ENCODE measurements around the gene PPP1R14D.

Gene PPP1R14D

DNA sequence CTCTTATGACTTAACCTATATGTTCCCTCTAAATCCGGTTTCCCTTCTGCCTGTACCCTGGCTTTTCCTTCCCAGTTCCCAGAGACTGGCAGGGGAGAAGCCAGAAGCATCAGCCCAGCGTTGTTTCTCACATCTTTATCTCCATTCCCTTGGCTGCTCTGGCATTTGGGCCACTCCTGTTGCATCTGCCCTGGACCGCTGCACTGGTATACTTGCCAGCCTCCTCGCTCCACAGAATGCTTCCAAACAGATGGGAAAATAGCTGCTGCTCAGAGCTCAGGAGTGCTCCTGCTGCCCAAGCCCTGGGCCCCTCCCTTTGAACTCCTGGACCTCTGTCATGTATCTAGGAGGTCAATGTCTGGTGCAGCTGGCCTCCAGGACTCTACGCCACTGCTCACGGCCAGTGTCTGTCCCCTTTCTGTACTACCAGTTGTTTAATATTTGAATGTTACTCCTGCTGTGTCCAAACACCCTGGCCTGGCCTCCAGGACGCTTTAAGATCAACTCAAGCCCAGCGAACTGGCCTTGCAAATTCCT, 22.1 kb upstream of the PPP1R14D start:
- no peak for FAIRE-seq

GRCh38 chr15:40847223-40847961, 18.9 kb upstream of the PPP1R14D start:
- FAIRE-seq = no peak

GRCh38 chr15:40846841-40847222, 18.3 kb upstream of the PPP1R14D start:
- FAIRE-seq = no peak

GRCh38 chr15:40845511-40846284, 17.2 kb upstream of the PPP1R14D start:
- no peak for FAIRE-seq

DNA sequence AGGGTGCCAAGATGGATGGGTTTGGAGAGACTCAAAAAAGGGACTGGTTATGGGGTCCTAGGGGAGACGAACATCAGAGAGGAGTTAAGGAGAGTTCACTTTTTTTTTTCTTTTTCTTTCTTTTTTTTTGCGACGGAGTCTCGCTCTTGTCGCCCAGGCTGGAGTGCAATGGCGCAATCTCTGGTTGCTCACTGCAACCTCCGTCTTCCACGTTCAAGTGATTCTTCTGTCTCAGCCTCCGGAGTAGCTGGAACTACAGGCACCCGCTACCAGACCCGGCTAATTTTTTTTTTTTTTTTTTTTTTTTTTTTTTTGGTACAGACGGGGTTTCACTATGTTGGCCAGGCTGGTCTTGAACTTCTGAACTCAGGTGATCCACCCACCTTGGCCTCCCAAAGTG, 16.5 kb upstream of the PPP1R14D start:
- no peak for FAIRE-seq

DNA sequence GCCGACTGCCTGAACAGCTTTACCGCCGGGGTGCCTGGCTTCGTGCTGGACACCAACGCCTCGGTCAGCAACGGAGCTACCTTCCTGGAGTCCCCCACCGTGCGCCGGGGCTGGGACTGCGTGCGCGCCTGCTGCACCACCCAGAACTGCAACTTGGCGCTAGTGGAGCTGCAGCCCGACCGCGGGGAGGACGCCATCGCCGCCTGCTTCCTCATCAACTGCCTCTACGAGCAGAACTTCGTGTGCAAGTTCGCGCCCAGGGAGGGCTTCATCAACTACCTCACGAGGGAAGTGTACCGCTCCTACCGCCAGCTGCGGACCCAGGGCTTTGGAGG, 16.2 kb upstream of the PPP1R14D start:
- FAIRE-seq = no peak

DNA sequence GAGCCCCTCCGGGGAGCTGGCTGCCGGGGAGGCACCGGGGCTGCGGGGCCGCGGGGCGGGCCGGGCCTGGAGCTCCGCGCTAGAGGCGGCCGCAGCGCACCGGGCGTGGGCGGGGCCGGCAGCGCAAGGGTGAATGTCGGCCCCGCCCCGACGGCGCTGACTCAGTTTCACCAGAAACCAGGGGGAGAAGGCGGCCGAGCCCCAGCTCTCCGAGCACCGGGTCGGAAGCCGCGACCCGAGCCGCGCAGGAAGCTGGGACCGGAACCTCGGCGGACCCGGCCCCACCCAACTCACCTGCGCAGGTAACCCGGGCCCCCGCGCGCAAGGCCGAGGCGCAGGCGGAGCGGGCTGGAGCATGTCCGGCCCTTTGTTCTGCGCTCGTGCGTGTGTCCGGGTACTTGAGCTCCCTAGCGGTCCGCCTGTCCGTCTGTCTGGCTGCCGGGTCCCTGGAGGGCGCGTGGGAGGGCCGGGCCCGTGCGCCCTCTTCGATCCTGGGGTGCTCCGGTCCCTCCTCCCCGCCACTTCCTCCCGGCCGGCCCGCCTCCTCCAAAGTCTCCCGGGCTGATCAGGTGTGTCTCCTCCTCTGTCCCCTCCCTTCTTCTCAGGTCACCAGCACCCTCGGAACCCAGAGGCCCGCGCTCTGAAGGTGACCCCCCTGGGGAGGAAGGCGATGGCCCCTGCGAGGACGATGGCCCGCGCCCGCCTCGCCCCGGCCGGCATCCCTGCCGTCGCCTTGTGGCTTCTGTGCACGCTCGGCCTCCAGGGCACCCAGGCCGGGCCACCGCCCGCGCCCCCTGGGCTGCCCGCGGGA, 15.6 kb upstream of the PPP1R14D start, which contains the start of gene SPINT1:
SPINT1 (plus strand) TSS at position 164 of the 811 bp plus-strand sequence; CDS start at position 671, 507 bp downstream.
- no peak for FAIRE-seq

GRCh38 chr15:40843261-40843884, 14.9 kb upstream of the PPP1R14D start:
- no peak for FAIRE-seq

DNA sequence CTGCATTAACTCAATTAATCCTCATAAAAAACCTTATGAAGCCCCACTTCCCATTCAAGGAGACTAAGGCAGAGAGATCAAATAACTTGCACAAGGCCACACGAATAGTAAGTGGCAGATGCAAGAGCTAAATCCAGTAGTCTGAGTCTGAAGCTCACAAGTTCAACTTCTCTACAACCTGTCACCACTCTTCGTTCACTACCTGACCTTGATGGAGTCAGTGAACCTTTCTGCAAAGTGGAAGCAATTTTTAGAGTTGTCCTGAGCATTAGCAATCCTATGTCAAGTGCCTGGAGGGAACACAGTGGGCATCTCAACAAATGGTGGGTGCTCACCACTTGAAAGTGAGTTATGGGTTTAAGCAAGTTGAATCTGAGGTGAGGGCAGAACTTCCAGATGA, 13.2 kb upstream of the PPP1R14D start:
- FAIRE-seq = no peak

DNA sequence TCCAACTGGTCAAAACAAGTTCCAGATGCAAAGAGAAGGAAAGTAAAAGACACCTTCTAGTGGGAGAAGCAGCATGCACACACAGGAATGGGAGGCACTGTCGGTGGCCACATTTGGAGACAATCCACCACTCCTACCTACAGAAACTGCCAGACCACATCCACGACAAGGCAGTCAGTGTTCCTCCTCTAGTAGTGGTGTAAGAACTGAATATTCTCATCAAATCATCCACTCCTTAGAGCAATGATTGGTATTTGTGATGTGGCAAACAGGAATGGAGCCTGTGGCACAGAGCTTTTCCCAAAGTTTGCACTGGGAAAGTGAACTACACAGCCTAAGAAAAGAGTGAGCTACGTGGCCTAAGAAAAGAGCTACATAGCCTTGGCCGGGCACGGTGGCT, 10.2 kb upstream of the PPP1R14D start:
- no peak for FAIRE-seq

DNA sequence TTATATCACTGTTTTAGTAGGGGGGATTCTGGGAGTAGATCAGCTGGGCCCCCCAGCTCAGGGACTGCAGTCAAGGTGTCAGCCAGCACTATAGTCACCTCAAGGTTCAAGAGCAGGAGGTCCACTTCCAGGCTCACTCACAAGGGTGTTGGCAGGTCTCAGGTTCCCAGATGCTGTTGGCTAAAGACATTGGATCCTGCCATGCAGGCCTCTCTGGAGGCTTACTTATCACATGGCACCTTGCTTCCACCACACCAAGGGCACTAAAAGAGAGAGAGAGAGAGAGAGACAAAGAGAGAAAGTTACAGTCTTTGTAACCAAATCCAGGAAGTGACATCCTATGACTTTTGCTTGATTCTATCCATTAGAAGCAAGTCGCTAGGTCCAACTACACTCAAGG, 7.5 kb upstream of the PPP1R14D start:
- no peak for FAIRE-seq

DNA sequence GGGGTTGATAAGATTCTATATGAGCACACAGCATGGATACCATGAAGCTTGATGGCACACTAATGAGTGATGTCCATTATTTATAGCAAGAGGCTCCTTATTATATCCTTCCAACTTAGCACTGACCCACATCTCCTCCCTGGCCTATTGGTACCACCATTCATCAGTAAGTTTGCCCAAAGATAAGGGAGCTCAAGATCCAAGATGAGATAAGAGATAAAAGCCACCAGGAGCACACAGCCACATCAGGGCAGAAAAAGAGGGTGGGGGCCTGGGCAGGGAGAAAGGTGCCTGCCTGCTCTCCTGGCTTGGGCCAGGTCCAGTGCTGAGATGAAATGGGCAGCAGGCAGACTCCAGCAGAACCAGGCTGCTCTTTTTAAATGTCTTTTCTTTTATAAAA, 4.4 kb upstream of the PPP1R14D start:
- no peak for FAIRE-seq

DNA sequence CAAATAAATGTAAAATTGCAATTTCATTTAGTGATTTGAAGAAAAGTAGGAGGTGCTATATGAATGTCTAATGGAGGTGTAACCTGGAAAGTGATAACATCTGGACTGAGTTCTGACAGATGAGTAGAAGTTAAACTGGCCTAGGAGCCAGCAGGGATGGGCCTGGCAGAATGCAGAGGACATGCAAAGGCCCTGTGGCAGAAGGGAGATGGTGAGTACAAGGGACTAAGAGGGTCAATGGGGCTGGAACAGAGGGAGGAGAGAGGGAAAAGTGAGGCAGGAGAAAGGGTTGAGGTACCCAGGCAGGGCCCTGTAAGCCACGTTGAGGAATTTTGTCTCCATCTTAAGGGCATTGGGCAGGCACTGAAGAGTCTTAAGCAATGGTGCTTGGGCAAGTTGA, 3.4 kb upstream of the PPP1R14D start:
- FAIRE-seq = no peak

DNA sequence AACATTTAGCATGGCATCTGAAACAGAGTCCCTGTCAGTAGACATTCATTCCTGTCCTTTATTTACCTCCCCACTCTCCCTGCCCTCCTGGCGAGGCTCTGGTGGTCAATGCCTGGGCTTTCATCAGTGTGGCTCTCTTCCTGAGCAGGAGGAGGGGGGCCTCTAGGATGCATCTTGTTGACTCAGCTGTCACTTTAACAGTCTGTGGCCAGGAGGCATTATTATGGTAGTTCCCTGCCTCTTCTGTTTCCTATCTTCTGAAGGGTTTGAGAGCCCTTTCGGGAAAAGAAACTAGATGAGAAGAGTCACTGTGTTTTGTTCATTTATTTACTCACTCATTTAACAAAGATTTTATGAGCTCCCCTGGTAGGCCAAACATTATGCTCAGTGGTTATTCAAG, 2.4 kb upstream of the PPP1R14D start:
- FAIRE-seq = no peak

- no peak for FAIRE-seq
Observed at GRCh38 chr15:40829115-40829514, 607 bp upstream of the PPP1R14D start.

- FAIRE-seq = no peak
Observed at GRCh38 chr15:40826423-40827075, 2.0 kb downstream of the PPP1R14D start.

GRCh38 chr15:40825661-40826422, 2.7 kb downstream of the PPP1R14D start:
- FAIRE-seq = no peak

DNA sequence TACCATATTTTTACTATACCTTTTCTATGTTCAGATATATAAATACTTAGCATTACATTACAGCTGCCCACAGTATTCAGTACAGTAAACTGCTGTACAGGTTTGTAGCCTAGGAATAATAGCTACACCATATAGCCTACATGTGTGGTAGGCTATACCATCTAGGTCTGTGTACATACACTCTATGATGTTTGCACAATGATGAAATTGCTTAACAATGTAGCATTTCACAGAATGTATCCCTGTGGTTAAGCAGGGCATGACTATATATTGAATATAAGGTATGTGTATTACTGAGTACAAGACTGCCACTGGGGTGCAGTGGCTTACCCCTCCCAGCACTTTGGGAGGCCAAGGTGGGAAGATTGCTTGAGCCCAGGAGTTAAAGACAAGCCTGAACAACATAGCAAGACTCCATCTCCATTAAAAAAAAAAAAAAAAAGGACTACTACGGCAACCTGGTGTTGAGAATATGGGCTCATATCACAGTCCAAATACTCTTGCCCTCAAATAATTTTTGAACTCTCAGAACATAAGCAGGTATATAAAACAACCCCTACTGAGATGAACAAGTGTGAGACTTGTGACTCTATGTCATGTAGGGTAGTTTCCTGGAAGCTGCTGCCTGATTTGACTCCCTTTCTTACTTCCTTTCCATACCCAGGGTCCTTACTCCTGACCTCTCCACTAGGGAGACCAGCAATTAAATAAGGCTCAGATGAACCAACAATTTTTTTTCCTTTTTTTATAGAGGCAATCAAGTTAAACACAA, 4.8 kb downstream of the PPP1R14D start:
- FAIRE-seq = no peak

GRCh38 chr15:40821195-40821594, 7.3 kb downstream of the PPP1R14D start:
- FAIRE-seq = no peak

DNA sequence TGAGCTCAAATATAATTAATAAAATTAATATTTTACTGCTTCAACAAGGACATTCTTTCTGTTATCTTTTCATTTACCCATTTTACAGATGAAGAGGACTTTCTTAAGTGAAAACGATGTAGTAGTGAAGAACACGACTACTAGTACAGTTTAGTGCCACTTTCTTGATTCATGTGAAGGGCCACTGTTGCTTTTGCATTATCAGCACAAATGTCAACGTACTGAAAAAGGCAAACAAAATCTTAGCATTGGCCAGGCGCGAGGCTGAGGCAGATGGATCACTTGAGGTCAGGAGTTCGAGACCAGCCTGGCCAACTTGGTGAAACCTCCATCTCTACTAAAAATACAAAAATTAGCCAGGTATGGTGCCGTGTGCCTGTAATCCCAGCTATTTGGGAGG, 9.5 kb downstream of the PPP1R14D start:
- FAIRE-seq = no peak

All from A204.1 (cell line).